ENCODE measurements around the gene SEC16A.
A peak's percentile ranks its signal among the peaks of the same experiment; 100 is the strongest.

Gene SEC16A

DNA sequence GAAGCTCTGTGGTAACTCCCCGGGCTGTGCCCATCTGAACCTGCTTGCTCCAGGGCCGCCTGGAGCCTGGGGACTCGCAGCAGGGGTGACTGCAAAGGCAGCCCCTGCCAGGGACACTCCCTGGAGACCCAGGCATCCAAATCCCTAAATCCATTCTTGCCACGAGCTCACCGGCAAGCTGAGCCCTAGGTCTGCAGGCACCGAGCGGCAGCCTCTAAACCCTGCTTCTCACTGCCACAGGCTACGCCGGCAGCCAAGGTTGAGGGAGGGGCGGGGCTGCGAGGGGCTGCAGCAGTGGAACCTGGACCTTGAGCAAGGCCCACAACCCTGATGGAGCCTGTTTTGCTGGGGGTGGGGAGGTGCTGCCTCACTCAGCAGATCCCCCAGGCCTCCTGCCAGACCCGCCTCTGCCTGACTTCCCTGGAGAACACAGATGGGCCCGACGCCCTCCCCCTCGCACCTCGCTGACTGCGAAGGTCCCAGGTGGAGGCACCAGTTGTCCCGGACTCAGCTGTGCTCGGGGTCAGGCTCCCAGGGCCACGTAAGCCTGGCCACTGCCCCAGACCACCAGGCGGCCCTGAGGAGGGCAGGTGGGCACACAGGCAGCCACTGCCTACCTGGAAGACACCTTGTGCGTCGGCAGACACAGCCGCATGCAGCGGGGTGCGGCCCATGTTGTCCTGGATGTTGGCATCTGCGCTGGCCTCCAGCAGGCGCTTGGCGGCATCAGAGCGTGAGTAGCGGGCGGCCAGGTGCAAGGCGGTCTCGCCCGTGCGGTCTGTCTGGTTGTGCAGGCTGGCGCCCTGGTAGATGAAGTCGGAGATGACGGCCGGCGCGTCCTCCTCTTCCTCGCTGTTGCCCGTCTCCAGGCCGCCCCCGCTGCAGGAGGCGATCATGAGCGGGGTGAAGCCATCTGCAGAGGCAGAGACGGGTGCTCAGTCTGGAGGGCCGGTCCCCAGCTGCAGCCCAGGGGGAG, 17.4 kb upstream of the SEC16A start:
- no peak for DNase-seq

DNA sequence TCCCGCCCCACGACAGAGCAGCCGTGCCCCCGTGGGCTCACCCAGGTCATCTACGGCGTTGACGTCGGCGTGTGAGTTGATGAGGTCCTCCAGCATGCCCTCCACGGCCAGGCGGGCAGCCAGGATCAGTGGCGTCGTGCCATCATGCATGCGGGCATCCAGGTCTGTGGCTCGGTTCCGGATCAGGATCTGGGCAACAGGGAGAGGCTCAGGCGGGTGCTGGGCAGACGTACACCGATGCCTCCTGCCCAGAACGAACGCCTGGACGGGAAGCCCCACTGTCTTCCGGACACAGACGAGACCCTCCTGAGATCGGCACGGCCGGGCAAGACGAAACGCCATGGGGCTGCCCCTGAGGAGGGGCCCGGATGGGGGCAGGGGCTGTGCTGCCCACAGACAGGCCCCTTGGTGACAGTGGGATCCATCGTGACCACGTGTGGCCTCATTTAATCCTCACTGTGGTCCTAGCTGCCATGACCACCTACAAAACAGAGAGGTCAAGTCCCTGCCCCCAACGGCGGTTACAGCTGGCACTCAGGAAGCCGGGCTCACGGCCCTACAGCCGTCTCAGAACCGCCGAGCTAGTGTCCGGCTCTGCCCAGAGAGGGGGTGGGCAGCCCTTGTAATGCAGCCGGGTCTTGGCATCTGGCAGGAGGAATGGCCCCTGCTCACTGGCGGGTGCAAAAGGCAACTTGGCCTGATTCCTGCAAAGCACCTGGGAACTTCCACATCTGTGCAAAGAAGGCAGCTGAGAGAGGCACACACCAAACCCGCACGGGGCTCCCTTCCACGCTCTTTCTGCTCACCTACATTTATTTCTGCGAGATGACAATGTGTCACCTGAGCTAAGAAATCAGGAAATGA, 16.5 kb upstream of the SEC16A start:
- no peak for DNase-seq

DNA sequence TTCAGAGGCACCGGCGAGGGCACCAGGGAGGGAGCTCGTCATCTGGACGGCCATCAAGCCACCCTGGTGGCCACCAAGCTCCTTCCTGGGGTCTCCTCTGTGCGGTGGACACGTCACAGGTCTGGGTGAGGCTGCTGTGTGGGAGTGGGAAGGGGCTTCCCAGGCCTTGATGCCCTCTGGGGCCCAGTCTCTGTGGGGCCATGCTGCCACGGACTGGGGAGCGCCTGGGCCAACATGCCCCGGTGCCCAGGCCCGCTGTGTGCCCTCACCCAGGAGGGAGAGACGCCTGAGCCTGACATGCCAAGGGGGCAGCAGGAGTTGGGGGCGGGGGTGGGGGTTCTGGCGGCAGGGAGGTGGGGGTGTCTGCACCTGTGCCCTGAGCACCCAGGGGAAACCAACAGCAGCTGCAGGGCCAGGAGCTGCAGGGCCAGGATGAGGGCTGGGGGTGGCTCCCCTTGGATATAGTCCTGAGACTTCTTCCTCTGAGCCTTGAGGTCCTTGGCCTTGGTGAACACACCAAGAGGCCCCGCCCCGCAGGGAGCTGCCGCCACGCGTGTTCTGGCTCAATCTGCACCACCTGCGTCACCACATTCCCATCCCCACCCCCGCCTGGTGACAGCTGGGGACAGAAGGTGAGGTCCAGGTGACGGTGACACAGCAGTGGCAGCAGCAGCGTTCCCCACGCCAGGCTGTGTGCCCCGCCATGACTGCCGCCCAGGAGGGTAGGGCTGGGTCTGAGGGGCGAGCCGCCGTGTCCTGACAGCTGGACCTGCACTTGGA, 15.3 kb upstream of the SEC16A start:
- DNase-seq, result no peak

DNA sequence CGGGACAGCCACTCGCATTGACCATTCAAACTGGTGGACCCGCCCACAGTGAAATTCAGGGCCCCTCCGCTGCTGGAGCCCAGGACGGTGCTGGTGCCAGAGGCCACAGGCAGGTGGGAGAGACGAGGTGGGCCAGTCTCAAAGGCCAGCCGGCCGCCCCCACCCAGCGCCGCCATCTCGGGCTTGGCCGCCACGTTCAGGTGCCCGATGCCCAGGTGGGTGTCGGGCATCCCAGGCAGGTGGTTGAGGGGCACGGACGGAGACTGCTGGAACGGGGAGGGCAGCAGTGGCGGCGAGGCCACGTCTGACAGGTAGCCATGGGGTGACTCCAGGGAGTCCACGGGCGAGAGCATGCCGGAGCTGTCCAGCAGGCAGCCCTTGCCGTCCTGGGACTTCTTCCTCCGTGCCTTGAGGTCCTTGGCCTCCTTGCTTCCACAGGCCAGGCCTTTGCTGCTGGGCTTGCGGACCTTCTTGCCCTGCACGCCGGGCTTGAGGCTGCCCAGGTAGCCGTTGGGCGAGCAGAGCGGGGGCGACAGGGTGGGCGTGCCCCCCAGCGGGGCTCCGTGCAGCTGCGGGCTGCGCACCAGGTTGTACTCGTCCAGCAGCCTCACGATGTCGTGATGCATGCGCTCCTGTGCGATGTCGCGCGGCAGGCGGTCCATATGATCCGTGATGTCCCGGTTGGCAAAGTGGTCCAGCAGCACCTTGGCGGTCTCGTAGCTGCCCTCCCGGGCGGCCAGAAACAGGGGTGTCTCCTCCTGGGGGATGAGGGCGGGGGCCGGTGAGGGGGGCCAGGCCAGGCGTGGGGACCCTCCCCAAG, 14.2 kb upstream of the SEC16A start:
- no peak for DNase-seq

DNA sequence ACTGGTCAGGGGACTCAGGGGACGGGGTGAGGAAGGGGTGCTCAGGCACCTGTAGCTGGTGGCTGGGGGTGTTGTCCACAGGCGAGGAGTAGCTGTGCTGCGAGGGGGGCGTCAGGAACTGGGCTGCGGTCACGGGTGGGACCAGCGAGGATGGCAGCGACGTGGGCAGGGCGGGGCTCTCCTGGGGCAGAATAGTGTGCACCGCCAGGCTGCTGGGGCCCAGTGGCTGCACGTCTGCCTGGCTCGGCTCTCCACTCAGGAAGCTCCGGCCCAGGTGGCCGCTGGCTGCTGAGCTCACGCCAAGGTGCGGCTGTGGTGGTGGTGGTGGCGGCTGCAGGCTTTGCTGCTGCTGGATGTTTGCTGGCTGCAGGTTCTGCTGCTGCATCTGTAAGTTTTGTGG, 13.3 kb upstream of the SEC16A start:
- no peak for DNase-seq

DNA sequence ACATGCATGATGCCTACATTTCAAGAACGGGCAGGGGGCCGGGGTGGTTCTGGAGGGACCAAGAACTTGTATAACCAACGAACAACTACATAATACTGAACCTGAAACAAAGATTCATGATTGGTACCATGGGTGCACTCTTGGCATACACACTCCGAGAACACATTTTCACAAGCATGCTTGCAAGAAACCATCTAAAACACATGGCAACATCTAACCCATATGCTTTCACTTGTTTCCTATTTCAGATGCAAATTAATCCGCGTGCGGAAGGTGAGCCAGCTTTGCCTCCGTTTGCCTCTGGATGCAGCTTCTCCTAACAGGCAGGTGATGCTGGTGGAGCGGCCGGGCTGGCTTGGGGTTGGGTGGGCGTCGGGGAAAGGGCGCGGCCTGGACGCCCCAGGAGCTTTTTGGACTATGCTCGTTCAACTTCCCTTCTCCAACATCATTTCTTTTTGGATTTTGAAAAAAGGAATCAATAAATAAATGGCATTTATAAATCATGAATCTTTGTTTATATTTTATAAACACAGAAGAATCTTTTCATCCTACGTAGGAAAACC, 12.5 kb upstream of the SEC16A start:
- DNase-seq, result no peak

DNA sequence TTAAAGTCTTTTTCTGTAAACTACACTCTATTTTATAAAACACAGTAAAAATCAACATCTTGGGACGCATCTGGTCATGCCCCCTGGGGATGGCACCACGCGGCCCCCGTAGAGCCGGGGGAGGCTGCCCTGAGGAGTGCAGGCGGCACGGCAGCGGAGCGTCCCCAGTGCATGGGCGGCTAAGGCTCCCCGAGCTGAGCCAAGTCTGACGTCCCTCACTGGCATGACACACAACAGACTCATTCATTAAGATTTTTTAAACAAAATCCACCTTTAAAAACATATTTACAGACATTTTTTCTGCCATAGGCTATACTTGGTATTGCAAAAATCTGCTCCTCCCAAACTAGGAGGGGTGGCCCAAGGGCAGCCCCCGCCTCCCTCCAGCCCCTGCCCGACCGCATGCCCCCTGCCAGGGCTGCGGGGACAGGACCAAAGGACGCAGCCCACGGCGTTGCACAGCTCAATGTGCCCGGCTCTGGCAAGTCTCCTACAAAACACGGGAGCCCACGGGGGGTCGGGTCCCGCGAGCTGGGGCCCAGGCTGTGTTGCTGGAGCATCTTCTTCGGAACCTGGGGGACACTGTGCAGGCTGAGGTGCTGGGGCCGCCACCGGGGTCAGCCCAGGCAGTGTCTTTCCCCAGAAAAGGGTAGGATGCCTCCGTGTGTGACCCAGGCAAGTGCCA, 11.8 kb upstream of the SEC16A start:
- DNase-seq, result no peak

DNA sequence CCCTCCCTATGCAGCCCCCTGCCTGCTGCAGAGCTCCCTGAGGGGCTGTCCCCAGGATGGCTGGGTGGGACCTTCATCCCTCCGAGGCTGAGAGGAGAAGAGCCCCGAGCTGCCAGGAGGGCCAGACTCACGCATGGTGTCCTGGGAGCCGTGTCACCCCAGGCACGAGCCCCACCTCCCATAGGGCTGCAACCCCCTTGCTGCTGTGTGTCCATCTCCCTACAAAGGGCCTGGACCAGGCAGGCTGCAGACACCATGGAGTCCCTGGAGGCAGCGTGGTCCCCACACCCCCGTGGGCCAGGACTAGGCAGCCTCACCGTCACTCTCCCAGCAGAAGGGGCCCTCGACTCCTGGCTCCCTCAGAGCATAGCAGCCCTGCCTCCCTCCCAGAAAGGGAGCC, 11.2 kb upstream of the SEC16A start:
- DNase-seq, result no peak

DNA sequence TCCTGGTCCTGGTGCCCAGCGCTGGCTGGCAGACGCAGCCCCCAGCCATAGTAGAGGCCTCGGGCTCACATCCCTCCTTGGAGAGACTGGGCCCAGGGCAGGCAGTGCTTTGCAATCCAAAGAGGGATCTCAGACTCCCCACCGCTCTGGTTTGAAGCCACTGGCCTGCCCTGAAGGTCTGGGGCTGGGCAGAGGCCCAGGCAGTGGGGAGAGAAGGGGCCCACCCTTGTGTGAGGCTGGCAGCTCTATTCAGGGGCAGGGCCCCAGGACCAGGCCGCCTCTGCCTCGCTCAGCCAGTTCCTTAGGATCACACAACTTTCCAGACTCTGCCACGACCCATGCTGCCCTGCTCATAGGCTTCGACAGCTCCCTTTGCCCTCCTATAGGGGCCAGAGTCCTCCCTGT, 10.7 kb upstream of the SEC16A start:
- no peak for DNase-seq

DNA sequence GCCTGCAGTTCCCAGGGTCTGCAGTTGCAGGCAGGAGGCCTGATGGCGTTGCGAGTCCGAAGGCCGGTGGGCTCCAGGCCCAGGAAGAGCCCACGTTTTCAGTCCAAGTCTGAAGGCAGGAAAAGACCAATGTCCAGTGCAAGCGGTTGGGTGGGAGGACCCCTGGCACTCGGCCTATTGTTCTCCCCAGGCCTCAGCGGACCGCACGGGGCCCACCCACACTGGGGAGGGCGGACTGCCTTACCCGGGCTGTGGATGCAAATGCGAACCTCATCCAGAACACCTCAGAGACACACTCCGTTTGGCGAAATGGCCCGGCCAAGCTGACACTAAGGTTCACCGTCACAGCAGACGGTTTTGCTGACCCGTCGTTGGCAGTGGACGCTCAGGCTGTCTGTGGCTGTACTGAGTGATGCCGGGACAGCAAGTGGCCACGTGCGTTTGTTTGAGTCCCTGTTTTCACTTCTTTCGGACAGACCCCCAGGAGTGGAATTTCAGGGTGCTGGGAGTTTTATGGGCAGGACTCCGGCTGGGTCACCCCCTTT, 10.2 kb upstream of the SEC16A start:
- no peak for DNase-seq

DNA sequence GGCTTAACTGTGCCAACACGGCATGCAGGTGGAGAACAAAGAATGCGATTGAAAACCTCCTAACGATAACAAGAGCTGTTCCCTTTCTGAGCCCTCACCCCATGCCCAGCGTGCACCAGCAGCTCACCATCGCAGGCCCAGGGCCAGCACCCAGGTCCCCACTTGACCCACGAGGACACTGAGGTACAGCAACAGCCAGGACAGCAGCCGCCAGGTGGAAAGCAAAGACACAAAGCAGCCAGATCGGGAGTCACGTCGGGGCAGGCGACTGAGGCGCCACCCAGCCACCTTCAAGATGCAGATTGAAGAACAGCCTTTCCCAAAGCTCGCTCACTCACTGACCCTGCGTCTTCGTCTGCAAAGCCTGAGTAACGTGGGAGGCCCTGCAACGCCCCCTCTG, 6.9 kb upstream of the SEC16A start:
- DNase-seq, result no peak

DNA sequence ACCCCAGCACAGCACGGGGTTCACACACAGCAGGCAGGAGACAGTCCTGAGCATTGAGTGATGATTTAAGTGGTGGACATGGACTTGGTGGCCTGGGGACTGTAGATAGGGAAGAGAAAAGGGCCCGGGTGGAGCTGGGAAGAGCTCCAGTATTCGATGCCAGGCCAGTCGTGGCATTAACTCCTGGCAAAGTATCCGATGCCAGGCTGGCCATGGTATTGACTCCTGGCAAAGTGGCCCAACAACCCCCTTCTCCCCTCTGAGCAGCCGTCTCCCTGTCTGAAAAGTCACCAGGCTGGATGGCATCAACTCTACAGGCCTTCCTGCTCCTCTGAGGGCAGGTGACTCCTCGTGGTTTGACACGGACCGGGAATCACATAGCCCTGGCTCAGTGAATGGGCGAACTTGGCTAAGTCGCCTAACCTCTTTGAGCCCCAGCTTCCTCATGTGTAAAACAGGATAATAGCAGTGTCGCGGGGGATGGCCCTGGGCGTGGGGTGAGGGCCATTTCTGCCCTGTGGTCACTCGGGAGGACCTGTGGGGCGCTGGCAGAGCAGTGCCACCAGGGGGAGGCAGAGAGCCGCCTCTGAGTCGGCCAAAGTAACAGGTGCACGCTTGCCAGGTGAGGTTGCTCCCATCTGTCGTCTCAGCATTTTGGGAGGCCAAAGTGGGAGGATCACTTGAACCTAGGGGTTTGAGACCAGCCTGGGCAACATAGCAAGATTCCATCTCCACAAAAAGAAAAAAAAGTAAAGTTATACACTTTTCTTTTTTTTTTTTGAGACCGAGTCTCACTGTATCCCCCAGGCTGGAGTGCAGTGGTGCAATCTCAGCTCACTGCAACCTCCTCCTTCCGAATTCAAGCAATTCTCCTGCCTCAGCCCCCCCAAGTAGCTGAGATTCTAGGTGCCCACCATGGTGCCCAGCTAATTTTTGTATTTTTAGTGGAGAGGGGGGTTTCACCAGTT, 5.7 kb upstream of the SEC16A start:
- peak; percentile 82 to 85 for DNase-seq

DNA sequence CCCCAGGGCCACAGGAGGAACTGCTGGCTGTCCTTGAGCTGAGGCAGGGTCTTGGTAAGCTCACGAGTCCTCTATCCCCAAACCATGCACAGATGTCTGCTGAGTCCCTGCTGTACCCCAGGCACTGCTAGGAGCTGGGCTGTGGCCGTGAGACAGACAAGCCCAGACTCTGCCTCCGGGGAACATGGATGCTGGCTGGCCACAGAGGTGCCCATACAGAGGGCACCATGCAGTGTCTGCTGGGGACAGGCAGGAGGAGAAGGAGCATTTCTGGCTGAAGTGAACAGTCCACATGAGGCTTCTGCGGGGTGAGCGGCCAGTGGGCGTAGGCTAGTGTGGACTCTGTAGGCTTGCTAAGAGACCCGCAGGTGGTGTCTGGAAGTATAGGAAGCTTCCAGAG, 4.8 kb upstream of the SEC16A start:
- no peak for DNase-seq

DNA sequence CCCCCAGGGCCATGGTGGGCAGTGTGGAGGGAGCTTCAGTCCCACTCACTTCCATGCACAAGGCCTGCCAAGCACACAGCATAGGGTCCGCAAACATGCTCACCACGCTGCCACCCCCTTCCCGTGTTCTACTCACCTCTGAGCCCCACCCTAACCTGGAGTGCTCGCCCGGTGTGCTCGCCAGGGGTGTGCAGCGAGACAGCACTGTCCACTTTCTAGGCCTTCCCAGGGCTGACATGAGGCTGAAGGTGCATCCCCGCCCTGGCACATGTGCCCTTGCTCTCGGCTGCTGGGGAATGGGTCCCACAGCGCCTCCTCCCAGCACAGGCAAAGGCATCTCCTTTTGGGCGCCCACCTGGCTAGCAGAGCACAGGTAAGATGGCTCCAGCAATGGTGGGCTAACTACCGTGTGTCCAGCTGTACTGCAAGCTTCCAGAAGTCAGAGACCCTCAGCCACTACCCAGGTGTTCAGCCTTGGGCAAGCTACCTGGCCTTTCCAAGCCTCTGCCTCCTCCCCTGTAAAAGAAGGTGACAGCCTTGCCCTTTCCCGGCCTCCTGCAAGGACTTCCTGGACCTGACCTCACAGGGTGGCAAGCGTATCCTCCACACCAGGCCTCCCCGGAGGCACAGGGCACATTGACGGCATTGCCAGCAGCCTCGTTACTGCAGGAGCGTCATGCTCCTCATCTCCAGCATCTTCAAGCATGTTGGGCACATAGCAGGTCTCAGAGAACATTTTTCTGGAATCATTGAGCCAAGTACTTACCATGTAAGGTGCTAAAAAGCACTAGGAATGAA, 4.2 kb upstream of the SEC16A start:
- DNase-seq, result no peak

DNA sequence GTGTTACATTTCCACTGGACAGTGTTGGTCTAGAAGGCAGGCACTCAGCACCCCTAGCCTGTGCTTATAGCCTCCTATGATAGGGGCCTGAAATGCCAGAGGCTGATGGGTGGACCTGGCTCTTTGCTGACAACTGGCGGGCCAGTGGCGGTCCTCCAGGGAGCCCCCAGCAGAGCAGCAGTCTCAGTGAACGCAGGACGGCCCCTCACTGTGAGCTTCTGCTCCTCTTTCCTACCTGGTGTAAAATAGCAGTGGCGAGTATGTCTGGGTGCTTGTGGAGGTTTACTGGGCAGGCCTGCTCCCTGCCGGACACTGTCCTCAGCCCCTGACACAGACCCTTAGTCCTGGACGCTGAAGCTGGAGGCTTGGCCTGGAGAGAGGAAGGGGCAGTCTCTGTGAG, 3.3 kb upstream of the SEC16A start:
- no peak for DNase-seq

DNA sequence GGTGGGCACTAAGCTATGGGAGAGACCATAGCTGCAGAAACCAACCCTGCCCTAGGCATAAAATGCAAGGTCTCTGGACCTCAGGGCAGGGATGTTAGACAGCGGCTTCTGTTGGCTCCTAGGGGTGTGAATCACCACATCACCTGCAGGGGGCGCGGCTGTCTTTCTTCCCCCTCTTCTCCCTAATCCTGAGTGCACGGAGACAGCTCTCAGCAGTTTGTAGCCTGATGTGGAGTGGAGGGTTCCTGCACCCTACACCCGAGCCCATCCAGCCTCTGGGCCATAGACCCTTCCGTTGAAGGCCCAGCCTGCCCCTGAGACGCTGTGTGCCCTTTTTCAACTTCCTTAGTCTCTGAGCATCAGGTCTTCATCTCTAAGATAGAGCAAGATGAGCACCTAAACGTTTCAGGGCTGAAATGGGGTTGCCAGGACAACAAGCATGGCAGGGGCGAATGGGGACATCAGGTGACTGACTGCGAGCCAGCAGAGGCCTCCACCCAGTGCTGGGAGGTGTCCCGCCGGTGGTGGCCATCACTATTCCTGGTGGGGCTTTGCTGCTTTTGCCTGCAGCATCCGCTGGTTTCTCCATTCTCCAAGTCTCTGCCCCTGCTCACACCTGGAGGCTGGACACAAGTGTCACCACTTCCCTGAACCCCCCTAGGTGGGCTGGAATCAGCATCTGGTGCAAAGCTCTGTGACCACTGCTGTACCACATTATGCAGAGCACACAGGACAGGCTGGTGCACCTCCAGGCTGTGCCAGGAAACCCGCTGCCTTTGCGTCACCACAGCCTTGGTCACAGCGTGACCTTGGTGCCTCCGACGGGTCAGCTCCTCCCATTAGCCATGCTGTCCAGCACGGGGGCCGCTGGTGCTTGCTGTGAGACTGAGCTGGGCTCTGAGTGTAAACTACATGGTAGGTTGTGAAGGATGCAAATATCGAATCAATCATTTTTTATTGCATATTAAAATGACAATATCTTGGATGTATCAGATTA, 2.5 kb upstream of the SEC16A start:
- peak; percentile 89 to 90 for DNase-seq

Data from activated T-cell treated with anti-CD3 and anti-CD28 coated beads, Interleukin-2, amount 50 U/mL, for 48 hours (primary cell).